ENCODE results near the gene EIF2S2. TPM values are rescaled to one million over a fixed set of nuclear protein-coding genes. Genes with fewer than 3 reads are reported as not detected.

EIF2S2 gene
- total and polyA plus RNA-seq, 2 donors (not counting 1 experiment from before 2014, with no cell fraction given) = 108 to 140 TPM

DNA sequence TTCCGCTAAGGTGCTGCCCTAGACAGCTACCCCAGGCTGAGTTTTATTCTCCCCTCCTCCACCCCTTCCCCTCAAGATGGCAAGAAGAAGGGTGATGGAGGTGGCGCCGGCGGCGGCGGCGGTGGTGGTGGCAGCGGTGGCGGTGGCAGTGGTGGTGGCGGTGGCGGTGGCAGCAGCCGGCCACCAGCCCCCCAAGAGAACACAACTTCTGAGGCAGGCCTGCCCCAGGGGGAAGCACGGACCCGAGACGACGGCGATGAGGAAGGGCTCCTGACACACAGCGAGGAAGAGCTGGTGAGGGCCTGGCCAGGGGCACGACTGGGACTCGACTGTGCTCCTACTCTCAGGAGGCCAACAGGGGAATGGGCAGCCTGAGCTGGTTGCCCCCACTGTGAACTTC is 35.1 kb downstream of the EIF2S2 start:
- no peaks in the 10 kb centered on the region for H4K20me1 ChIP-seq (ENCODE audit: control insufficient read depth, extremely low read depth, insufficient read depth, low read length)
- no peak overlapping the region for H3K4me2 ChIP-seq (ENCODE audit: extremely low read depth, insufficient read depth, low read length)
- peaks cover 2% of the 10 kb centered on the region for H3K79me2 ChIP-seq (ENCODE audit: control insufficient read depth, insufficient read depth, low read length)
- no peak overlapping the region for H3K27ac ChIP-seq (ENCODE audit: insufficient read depth, low read length)
- no peaks in the 10 kb centered on the region for H3K27me3 ChIP-seq (ENCODE audit: control insufficient read depth, insufficient read depth, low read length)
- no peak overlapping the region for H3K9ac ChIP-seq (ENCODE audit: insufficient read depth, low read length)
- H2AFZ ChIP-seq (ENCODE audit: low read length) = no peak overlapping the region
- TF ChIP-seq, protein P1, sequence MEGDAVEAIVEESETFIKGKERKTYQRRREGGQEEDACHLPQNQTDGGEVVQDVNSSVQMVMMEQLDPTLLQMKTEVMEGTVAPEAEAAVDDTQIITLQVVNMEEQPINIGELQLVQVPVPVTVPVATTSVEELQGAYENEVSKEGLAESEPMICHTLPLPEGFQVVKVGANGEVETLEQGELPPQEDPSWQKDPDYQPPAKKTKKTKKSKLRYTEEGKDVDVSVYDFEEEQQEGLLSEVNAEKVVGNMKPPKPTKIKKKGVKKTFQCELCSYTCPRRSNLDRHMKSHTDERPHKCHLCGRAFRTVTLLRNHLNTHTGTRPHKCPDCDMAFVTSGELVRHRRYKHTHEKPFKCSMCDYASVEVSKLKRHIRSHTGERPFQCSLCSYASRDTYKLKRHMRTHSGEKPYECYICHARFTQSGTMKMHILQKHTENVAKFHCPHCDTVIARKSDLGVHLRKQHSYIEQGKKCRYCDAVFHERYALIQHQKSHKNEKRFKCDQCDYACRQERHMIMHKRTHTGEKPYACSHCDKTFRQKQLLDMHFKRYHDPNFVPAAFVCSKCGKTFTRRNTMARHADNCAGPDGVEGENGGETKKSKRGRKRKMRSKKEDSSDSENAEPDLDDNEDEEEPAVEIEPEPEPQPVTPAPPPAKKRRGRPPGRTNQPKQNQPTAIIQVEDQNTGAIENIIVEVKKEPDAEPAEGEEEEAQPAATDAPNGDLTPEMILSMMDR (conservative IDR thresholded peaks at IDR 0.05 in 1 of 2, IDR thresholded peaks at IDR 0.05 in 1 of 2; ENCODE audit: low read depth in 1 of 2, low read length in 2 of 2) = no peak
- no peak for DNase-seq (ENCODE audit: low read depth in 2 of 2)
- H3K36me3 ChIP-seq (ENCODE audit: control insufficient read depth, insufficient read depth, low read length) = peaks cover 6% of the 10 kb centered on the region
- no peak overlapping the region for H3K4me3 ChIP-seq (replicated peaks in 1 of 4; ENCODE audit: control extremely low read depth in 1 of 4, insufficient read depth in 1 of 4, low read depth in 3 of 4, low read length in 4 of 4)
- H3K9me3 ChIP-seq (ENCODE audit: control insufficient read depth, insufficient read depth, low read depth, low read length) = no peaks in the 10 kb centered on the region
- no peaks in the 10 kb centered on the region for H3K4me1 ChIP-seq (ENCODE audit: control insufficient read depth, extremely low read depth, insufficient read depth, low read length)

DNA sequence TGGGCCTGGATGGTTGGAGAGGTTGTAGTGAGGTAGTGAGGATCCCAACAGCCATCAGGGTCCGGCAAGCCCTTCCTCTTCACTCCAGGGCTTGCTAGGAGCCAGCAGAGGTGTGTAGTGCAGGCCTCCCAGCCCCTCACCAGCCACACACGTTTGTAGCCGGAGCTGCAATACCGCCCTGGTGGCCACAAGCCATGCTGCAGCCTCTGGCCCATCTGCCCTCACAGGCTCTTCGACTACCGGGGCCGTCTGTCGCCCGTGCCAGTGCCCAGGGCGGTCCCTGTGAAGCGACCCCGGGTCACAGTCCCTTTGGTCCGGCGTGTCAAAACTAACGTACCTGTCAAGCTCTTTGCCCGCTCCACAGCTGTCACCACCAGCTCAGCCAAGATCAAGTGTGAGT is 36.4 kb downstream of the EIF2S2 start:
- no peak for TF ChIP-seq EZH2 (IDR thresholded peaks at IDR 0.05; ENCODE audit: low read length, missing control alignments)
- TF ChIP-seq, protein P1 (conservative IDR thresholded peaks at IDR 0.05 in 1 of 2, IDR thresholded peaks at IDR 0.05 in 1 of 2; ENCODE audit: low read depth in 1 of 2, low read length in 2 of 2) = no peak
- Histone ChIP-seq H3K4me3 (replicated peaks in 1 of 4; ENCODE audit: control extremely low read depth in 1 of 4, insufficient read depth in 1 of 4, low read depth in 3 of 4, low read length in 4 of 4) (no peak overlapping the region), H3K27ac (ENCODE audit: insufficient read depth, low read length) (no peak overlapping the region), H4K20me1 (ENCODE audit: control insufficient read depth, extremely low read depth, insufficient read depth, low read length) (no peaks in the 10 kb centered on the region), H2AFZ (ENCODE audit: low read length) (no peak overlapping the region), H3K36me3 (ENCODE audit: control insufficient read depth, insufficient read depth, low read length) (peaks cover 8% of the 10 kb centered on the region), H3K9me3 (ENCODE audit: control insufficient read depth, insufficient read depth, low read depth, low read length) (no peaks in the 10 kb centered on the region), H3K9ac (ENCODE audit: insufficient read depth, low read length) (no peak overlapping the region), H3K79me2 (ENCODE audit: control insufficient read depth, insufficient read depth, low read length) (peaks cover 2% of the 10 kb centered on the region), H3K4me1 (ENCODE audit: control insufficient read depth, extremely low read depth, insufficient read depth, low read length) (no peaks in the 10 kb centered on the region), H3K27me3 (ENCODE audit: control insufficient read depth, insufficient read depth, low read length) (no peaks in the 10 kb centered on the region), H3K4me2 (ENCODE audit: extremely low read depth, insufficient read depth, low read length) (no peak overlapping the region)
- no peak for DNase-seq (ENCODE audit: low read depth in 2 of 2)

DNA sequence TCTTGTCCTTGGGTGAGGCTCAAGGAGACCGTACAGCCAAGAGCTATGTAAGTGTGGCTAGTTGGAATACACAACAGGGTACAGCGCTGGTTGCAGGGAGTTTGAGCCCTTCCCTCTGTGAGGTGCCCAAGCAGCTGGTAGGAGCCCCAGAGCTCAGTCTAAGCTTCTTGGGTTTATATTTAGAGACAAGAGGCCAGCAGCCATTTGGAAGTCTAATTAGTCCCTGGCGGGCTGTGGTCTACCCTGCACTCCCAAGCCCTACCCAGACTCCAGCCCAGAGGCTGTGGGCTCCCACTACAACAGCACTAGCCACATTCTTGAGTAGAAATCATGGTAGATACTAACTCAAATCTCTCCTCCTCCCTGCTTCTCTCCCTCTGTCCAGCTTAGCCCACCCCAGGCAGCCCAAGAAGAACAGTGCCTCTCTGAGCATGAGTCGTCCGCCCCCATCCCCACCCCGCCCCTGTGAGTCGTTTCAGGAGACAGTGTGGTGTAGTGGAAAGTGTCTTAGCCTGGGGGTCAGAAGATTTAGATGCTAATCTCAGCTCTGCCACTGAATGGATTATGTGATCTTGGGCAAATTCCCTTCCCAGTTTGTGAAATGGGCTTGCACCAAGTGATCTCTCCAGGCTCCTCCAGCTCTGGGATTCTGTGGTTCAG is 37.8 kb downstream of the EIF2S2 start:
- Histone ChIP-seq H2AFZ (ENCODE audit: low read length) (no peak overlapping the region), H3K79me2 (ENCODE audit: control insufficient read depth, insufficient read depth, low read length) (peaks cover 2% of the 10 kb centered on the region), H3K4me3 (replicated peaks in 1 of 4; ENCODE audit: control extremely low read depth in 1 of 4, insufficient read depth in 1 of 4, low read depth in 3 of 4, low read length in 4 of 4) (no peak overlapping the region), H3K27me3 (ENCODE audit: control insufficient read depth, insufficient read depth, low read length) (no peaks in the 10 kb centered on the region), H3K9ac (ENCODE audit: insufficient read depth, low read length) (no peak overlapping the region), H4K20me1 (ENCODE audit: control insufficient read depth, extremely low read depth, insufficient read depth, low read length) (no peaks in the 10 kb centered on the region), H3K9me3 (ENCODE audit: control insufficient read depth, insufficient read depth, low read depth, low read length) (no peaks in the 10 kb centered on the region), H3K27ac (ENCODE audit: insufficient read depth, low read length) (no peak overlapping the region), H3K4me1 (ENCODE audit: control insufficient read depth, extremely low read depth, insufficient read depth, low read length) (peaks cover 4% of the 10 kb centered on the region), H3K4me2 (ENCODE audit: extremely low read depth, insufficient read depth, low read length) (no peak overlapping the region), H3K36me3 (ENCODE audit: control insufficient read depth, insufficient read depth, low read length) (peaks cover 8% of the 10 kb centered on the region)
- no peak for DNase-seq (ENCODE audit: low read depth in 2 of 2)
- TF ChIP-seq, protein P1 (conservative IDR thresholded peaks at IDR 0.05 in 1 of 2, IDR thresholded peaks at IDR 0.05 in 1 of 2; ENCODE audit: low read depth in 1 of 2, low read length in 2 of 2) = no peak
- no peak for TF ChIP-seq EZH2 (IDR thresholded peaks at IDR 0.05; ENCODE audit: low read length, missing control alignments)
